Activated CD8-positive, alpha-beta T cell treated with anti-CD3 and anti-CD28 coated beads for 36 hours (primary cell): ENCODE data around the gene ARHGAP9. TPM values are rescaled to one million over a fixed set of nuclear protein-coding genes. Genes with fewer than 3 reads are reported as not detected.
A peak's percentile ranks its signal among the peaks of the same experiment; 100 is the strongest.

Source experiments
- ATAC-seq: fragments of 200-7000 bp; cut with Tn5 transposase; one replicate; pipeline ENCODE4 v1.10.0; 2021; ENCODE audit warnings: mild to moderate bottlenecking, moderate library complexity
- CTCF ChIA-PET: fragments of 350-600 bp; sonication (Branson Sonifier 250); formaldehyde crosslinking; loops from one replicate; lab custom pipeline; 2021; ENCODE audit warnings: antibody characterized with exemption; lab: Charles Lee
- POLR2A ChIA-PET: fragments of 350-600 bp; sonication (Branson Sonifier 250); formaldehyde crosslinking; loops from one replicate; lab custom pipeline; 2021; ENCODE audit warnings: antibody characterized with exemption; lab: Charles Lee
- DNase-seq: peaks from one replicate; pipeline ENCODE4 v3.0.0-alpha.2; 2020
- H3K27ac Mint-ChIP-seq: one replicate; pipeline ENCODE4 v1.8.0; 2021; ENCODE audit warnings: mild to moderate bottlenecking, mixed read lengths
- H3K27me3 Mint-ChIP-seq: one replicate; pipeline ENCODE4 v1.8.0; 2021; ENCODE audit warnings: mixed read lengths
- H3K36me3 Mint-ChIP-seq: one replicate; pipeline ENCODE4 v1.8.0; 2021; ENCODE audit warnings: low read depth, mixed read lengths
- H3K4me1 Mint-ChIP-seq: one replicate; pipeline ENCODE4 v1.8.0; 2021; ENCODE audit warnings: low read depth, mixed read lengths
- H3K4me3 Mint-ChIP-seq: one replicate; pipeline ENCODE4 v1.8.0; 2021; ENCODE audit warnings: mild to moderate bottlenecking, moderate library complexity, mixed read lengths
- H3K9me3 Mint-ChIP-seq: one replicate; pipeline ENCODE4 v1.8.0; 2021; ENCODE audit warnings: mixed read lengths
- intact Hi-C: fragments of 100-400 bp; cut with micrococcal nuclease; formaldehyde crosslinking; loops from one replicate; pipeline ENCODE4 v1.10.0; 2022
- total RNA-seq, 2 experiments: library from RNA; stranded (reverse); gene quantifications; one replicate each; pipeline ENCODE4 v1.2.3, GENCODE V29; 2021
- TF ChIP-seq, protein P1 (sequence below): fragments of 200-600 bp; IDR thresholded peaks from one replicate; pipeline ENCODE4 v1.8.0; 2022; ENCODE audit warnings: antibody characterized with exemption, mild to moderate bottlenecking

The ARHGAP9 gene
- total RNA-seq, 2 experiments from 2014 or later: 125 to 128 TPM

DNA sequence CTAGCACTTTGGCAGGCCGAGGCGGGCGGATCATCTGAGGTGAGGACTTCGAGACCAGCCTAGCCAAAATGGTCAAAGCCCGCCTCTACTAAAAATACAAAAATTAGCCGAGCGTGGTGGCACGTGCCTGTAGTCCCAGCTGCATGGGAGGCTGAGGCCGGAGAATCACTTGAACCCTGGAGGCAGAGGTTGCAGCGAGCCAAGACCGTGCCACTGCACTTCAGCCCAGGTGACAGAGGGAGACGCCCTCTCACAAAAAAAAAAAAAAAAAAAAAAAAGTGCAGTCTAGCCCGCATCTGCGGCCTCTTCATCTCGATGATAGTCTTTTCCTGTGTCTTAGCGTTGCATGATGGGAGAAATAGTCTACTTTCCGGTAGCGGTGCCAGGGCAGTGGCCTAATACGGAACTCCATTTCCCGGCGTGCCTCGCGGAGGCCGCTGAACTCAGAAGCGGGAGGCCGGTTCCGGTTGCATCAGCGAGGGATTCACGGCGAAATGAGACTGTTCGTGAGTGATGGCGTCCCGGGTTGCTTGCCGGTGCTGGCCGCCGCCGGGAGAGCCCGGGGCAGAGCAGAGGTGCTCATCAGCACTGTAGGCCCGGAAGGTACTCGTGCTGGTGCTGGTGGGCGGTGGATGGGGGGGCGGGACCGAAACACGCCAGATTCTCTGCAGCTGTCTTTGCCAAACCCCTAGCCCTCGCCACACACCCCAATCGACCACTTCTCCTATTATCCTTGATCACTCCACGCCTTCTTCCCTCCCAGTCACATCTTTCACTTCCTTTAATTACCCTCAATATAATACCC, 8.1 kb upstream of the ARHGAP9 start, which contains the start of gene MARS1:
TSS of gene MARS1 (plus strand) at position 472 of the 805 bp plus-strand sequence. CDS start at position 495, 23 bp downstream.
- ATAC-seq (peak; percentile 98), DNase-seq (peak; percentile 97)
- peak within 1 kb of the TSS; percentile 95 for H3K27ac Mint-ChIP-seq
- H3K27me3 Mint-ChIP-seq: no peaks in the 10 kb centered on the region
- TF ChIP-seq, protein P1, sequence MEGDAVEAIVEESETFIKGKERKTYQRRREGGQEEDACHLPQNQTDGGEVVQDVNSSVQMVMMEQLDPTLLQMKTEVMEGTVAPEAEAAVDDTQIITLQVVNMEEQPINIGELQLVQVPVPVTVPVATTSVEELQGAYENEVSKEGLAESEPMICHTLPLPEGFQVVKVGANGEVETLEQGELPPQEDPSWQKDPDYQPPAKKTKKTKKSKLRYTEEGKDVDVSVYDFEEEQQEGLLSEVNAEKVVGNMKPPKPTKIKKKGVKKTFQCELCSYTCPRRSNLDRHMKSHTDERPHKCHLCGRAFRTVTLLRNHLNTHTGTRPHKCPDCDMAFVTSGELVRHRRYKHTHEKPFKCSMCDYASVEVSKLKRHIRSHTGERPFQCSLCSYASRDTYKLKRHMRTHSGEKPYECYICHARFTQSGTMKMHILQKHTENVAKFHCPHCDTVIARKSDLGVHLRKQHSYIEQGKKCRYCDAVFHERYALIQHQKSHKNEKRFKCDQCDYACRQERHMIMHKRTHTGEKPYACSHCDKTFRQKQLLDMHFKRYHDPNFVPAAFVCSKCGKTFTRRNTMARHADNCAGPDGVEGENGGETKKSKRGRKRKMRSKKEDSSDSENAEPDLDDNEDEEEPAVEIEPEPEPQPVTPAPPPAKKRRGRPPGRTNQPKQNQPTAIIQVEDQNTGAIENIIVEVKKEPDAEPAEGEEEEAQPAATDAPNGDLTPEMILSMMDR: no peak
- ChIA-PET POLR2A (interaction anchor here (0.8 to 6.4 kb wide), 10 partner anchors 8 to 31 kb away, joined by 4 to 50 read pairs (median 8); partner anchors contain the start of genes ARHGAP9 and DDIT3), CTCF (interaction anchor here (1.0 to 1.6 kb wide), 6 partner anchors 11 to 32 kb away, joined by 3 to 6 read pairs (median 4); partner anchors contain the start of gene INHBE)
- intact Hi-C loops: no loop called here
- H3K9me3 Mint-ChIP-seq: no peaks in the 10 kb centered on the region
- peak within 1 kb of the TSS; percentile 97 for H3K4me3 Mint-ChIP-seq
- peaks cover 48% of the 10 kb centered on the region for H3K36me3 Mint-ChIP-seq
- H3K4me1 Mint-ChIP-seq: peaks cover 33% of the 10 kb centered on the region

DNA sequence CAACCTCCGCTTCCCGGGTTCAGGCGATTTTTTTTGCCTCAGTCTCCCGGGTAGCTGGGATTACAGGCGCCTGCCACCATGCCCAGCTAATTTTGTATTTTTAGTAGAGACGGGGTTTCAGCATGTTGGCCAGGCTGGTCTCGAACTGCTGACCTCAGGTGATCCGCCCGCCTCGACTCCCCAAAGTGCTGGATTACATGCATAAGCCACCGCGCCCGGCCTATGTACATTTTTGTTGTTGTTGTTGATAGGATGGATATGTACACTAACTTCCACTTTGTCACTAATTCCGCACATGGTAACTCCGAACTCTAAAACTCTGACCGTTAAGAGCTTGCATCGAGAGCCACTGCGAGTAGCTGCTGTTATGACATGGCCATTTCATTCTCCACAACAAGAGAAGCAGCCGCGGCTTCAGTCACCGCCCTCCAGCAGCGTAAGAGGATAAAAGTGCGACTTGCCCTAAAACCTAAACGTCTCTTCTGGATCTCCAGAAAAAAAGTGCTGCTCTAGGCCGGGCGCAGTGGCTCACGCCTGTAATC, 7.5 kb upstream of the ARHGAP9 start:
- DNase-seq (no peak), ATAC-seq (no peak)
- peaks cover 41% of the 10 kb centered on the region for H3K36me3 Mint-ChIP-seq

DNA sequence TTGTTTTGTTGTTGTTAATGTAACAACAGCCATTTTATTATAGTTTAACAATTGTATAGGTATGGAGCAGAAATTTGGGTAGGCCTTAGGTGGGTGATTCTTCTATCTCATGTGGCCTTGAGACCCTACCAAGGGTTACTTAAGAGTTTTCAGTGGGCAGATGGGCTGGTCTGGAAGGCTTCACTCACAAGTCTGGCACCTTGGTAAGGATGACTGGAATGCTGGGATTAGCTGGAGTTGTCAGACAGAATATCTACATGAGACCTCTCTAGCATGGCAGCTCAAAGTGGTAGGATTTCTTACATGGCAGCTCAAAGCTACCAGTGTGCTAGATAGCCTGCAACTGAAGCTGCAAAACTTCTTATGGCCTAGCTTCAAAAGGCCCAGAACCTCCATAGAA, 6.0 kb upstream of the ARHGAP9 start:
- TF ChIP-seq, protein P1: no peak
- ChIA-PET CTCF (interaction anchor here (1.0 kb wide), 2 partner anchors 9 to 30 kb away, joined by 3 to 5 read pairs; partner anchors contain the start of gene INHBE), POLR2A (interaction anchor here (0.9 to 6.4 kb wide), 3 partner anchors 11 to 33 kb away, joined by 4 to 50 read pairs (median 8); partner anchors contain the start of gene DDIT3)
- Mint-ChIP-seq H3K27me3 (no peaks in the 10 kb centered on the region), H3K4me3 (no peak overlapping the region), H3K4me1 (peaks cover 36% of the 10 kb centered on the region), H3K36me3 (peaks cover 28% of the 10 kb centered on the region), H3K27ac (no peak overlapping the region), H3K9me3 (no peaks in the 10 kb centered on the region)
- DNase-seq: no peak
- ATAC-seq: no peak
- intact Hi-C loops: no loop called here

More for the DNA sequence above, 7.5 kb upstream of the ARHGAP9 start:
- Mint-ChIP-seq H3K27ac (peak overlapping the region; percentile 95), H3K4me1 (peaks cover 29% of the 10 kb centered on the region), H3K27me3 (no peaks in the 10 kb centered on the region), H3K4me3 (peak overlapping the region; percentile 97), H3K9me3 (no peaks in the 10 kb centered on the region)
- ChIA-PET POLR2A (interaction anchor here (0.7 to 6.4 kb wide), 7 partner anchors 9 to 261 kb away, joined by 3 to 50 read pairs (median 4); partner anchors contain the start of gene DDIT3), CTCF (interaction anchor here (1.0 to 1.6 kb wide), 5 partner anchors 10 to 32 kb away, joined by 3 to 6 read pairs (median 5); partner anchors contain the start of gene INHBE)
- TF ChIP-seq, protein P1: no peak
- intact Hi-C loops: no loop called here

DNA sequence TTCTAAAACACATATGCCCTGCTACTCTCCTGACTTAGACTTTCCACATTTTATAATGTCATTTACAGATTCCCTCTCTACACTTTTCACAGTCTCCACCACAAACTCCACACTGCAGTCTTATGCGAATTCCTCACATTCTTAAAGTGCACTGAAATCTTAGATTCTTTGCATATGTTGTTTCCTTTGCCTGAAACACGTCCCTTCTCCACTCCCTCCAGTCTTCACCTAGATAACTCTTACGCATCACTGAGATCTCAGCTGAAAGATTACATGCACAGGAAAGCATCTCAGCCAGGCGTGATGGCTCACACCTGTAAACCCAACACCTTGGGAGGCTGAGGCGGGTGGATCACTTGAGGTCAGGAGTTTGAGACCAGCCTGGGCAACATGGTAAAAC, 3.8 kb upstream of the ARHGAP9 start:
- Mint-ChIP-seq H3K4me3 (no peak overlapping the region), H3K4me1 (peaks cover 40% of the 10 kb centered on the region), H3K27me3 (no peaks in the 10 kb centered on the region), H3K36me3 (peaks cover 10% of the 10 kb centered on the region), H3K27ac (peak overlapping the region; percentile 10), H3K9me3 (no peaks in the 10 kb centered on the region)
- DNase-seq: no peak
- TF ChIP-seq, protein P1: no peak
- ChIA-PET POLR2A (no interaction called here), CTCF (no interaction called here)
- intact Hi-C loops: no loop called here
- no peak for ATAC-seq
